ENCODE measurements around the gene BAX.

BAX gene

GRCh38 chr19:48986211-48986610 lies 31.5 kb downstream of the BAX start:
- no peak overlapping the region for H3K4me3 ChIP-seq (ENCODE audit: control insufficient read depth, low read depth, low read length)
- no peak for DNase-seq (ENCODE audit: low read depth)
- TF ChIP-seq CTCF (IDR thresholded peaks at IDR 0.05; ENCODE audit: control insufficient read depth, insufficient read depth, low read depth, low read length, missing control alignments), result no peak

GRCh38 chr19:48987323-48987722 lies 32.6 kb downstream of the BAX start:
- TF ChIP-seq CTCF (IDR thresholded peaks at IDR 0.05; ENCODE audit: control insufficient read depth, insufficient read depth, low read depth, low read length, missing control alignments), result no peak
- no peak for DNase-seq (ENCODE audit: low read depth)
- H3K4me3 ChIP-seq (ENCODE audit: control insufficient read depth, low read depth, low read length), result no peak overlapping the region

- no peak for TF ChIP-seq CTCF (IDR thresholded peaks at IDR 0.05; ENCODE audit: control insufficient read depth, insufficient read depth, low read depth, low read length, missing control alignments)
- no peak for DNase-seq (ENCODE audit: low read depth)
- no peak overlapping the region for H3K4me3 ChIP-seq (ENCODE audit: control insufficient read depth, low read depth, low read length)
Observed at GRCh38 chr19:48988286-48988685, 33.6 kb downstream of the BAX start.

- no peak for DNase-seq (ENCODE audit: low read depth)
- H3K4me3 ChIP-seq (ENCODE audit: control insufficient read depth, low read depth, low read length), result no peak overlapping the region
- TF ChIP-seq CTCF (IDR thresholded peaks at IDR 0.05; ENCODE audit: control insufficient read depth, insufficient read depth, low read depth, low read length, missing control alignments), result no peak
Observed at GRCh38 chr19:48988860-48989259, 34.2 kb downstream of the BAX start.

GRCh38 chr19:48989701-48990291 lies 35.1 kb downstream of the BAX start:
- DNase-seq (ENCODE audit: low read depth), result no peak
- TF ChIP-seq CTCF (IDR thresholded peaks at IDR 0.05; ENCODE audit: control insufficient read depth, insufficient read depth, low read depth, low read length, missing control alignments), result no peak
- H3K4me3 ChIP-seq (ENCODE audit: control insufficient read depth, low read depth, low read length), result no peak overlapping the region

GRCh38 chr19:48990400-48990799 lies 35.7 kb downstream of the BAX start:
- H3K4me3 ChIP-seq (ENCODE audit: control insufficient read depth, low read depth, low read length), result no peak overlapping the region
- no peak for DNase-seq (ENCODE audit: low read depth)
- no peak for TF ChIP-seq CTCF (IDR thresholded peaks at IDR 0.05; ENCODE audit: control insufficient read depth, insufficient read depth, low read depth, low read length, missing control alignments)
